ENCODE results near the gene YJEFN3. TPM values are rescaled to one million over a fixed set of nuclear protein-coding genes. Genes with fewer than 3 reads are reported as not detected.

The YJEFN3 gene, protein sequence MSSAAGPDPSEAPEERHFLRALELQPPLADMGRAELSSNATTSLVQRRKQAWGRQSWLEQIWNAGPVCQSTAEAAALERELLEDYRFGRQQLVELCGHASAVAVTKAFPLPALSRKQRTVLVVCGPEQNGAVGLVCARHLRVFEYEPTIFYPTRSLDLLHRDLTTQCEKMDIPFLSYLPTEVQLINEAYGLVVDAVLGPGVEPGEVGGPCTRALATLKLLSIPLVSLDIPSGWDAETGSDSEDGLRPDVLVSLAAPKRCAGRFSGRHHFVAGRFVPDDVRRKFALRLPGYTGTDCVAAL
- 0.17 and 0.23 TPM in 2 replicates for total RNA-seq

GRCh38 chr19:19528721-19529490 is at the start of gene YJEFN3:
Gene YJEFN3 (plus strand): TSS chr19:19528911. CDS start chr19:19528933, 22 bp downstream.

GRCh38 chr19:19514881-19515641 is 13.7 kb upstream of the YJEFN3 start, which contains the start of gene TSSK6:
Gene TSSK6 (minus strand): TSS chr19:19515548. CDS start chr19:19515427, 121 bp downstream.

GRCh38 chr19:19515642-19516519 is 12.8 kb upstream of the YJEFN3 start, which contains the start of gene NDUFA13:
Gene NDUFA13 (plus strand): TSS chr19:19516225. CDS start chr19:19516239, 14 bp downstream.

DNA sequence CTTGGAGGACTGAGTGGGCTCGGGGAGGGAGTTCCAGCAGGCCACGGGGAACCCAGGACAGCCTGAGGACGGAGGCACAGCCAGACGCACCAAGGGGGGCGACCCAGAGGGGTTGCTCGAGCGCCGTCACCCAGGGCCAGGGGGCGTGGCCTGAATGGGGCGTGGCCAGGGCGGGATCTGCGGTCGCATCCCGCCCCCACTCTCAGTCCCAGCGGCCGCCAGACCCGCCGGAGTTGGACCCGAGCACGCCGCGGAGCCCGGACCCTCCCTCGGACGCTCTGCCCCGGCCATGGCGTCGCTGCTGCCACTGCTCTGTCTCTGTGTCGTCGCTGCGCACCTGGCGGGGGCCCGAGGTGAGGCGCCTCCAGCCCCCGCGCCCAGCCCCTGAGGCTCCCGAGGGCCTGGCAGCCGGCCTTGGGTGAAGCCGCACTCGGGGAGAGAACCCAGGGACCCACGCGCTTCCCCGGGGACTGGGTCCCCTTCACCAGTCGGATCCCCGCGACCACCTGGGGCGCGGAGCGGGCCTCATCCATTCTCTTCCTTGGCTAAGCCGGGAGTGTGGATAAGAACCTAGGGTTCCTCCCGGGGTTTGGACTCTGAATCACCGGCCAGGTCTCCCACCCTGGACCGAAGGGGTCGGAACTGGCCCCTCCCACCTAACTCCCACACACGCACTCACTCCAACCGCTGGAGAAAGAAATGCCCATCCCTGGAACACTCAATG is 9.5 kb downstream of the YJEFN3 start, which contains the start of gene CILP2:
TSS of gene CILP2 (plus strand) at position 205 of the 724 bp plus-strand sequence. CDS start at position 290, 85 bp downstream.

Other genes with a start within 250 kb of the YJEFN3 start
- 18.2 and 19.8 TPM in 2 replicates for gene SUGP1, start 208.4 kb upstream of the YJEFN3 start, total RNA-seq
- 22.0 and 26.8 TPM in 2 replicates for gene MAU2, start 208.1 kb upstream of the YJEFN3 start, total RNA-seq
- 34.9 and 40.4 TPM in 2 replicates for gene GATAD2A, start 123.2 kb upstream of the YJEFN3 start, total RNA-seq
- gene TSSK6, start 13.4 kb upstream of the YJEFN3 start, total RNA-seq = 1.4 and 2.0 TPM in 2 replicates
- 176 and 205 TPM in 2 replicates for gene NDUFA13, start 12.7 kb upstream of the YJEFN3 start, total RNA-seq
- 1.2 TPM in 2 replicates for gene CILP2, start 9.4 kb downstream of the YJEFN3 start, total RNA-seq
- 1.5 TPM in 1 of 2 replicates, not detected in the other for gene PBX4, start 89.8 kb downstream of the YJEFN3 start, total RNA-seq
- gene LPAR2, start 99.3 kb downstream of the YJEFN3 start, total RNA-seq = 0.93 and 4.1 TPM in 2 replicates
- 3.9 and 10.5 TPM in 2 replicates for gene GMIP, start 114.7 kb downstream of the YJEFN3 start, total RNA-seq
- 159 and 211 TPM in 2 replicates for gene ATP13A1, start 134.8 kb downstream of the YJEFN3 start, total RNA-seq
- gene ZNF101, start 139.9 kb downstream of the YJEFN3 start, total RNA-seq = 2.0 and 3.7 TPM in 2 replicates
- 4.0 and 4.4 TPM in 2 replicates for gene ZNF14, start 204.2 kb downstream of the YJEFN3 start, total RNA-seq

Data from pericardium fibroblast (primary cell).